Neural progenitor cell (in vitro differentiated cells): ENCODE measurements around the gene MUC5AC. TPM values are rescaled to one million over a fixed set of nuclear protein-coding genes. Genes with fewer than 3 reads are reported as not detected.

Source experiments
- DNase-seq: peaks from one replicate; pipeline ENCODE4 v3.0.0-alpha.2; 2016; ENCODE audit warnings: low spot score
- H2AFZ ChIP-seq: fragments of 200-600 bp; sonication (generic); replicated peaks from 2 replicates; pipeline ENCODE4 v1.6.1; 2016; ENCODE audit warnings: antibody characterized with exemption
- H3F3A ChIP-seq: fragments of 200-600 bp; sonication (generic); 2 replicates; pipeline ENCODE4 v1.6.1; 2016; ENCODE audit warnings: antibody characterized with exemption, low read depth
- H3K27ac ChIP-seq: fragments of 200-600 bp; sonication (generic); 2 replicates; pipeline ENCODE4 v1.5.1; 2016; ENCODE audit warnings: mild to moderate bottlenecking
- H3K27me3 ChIP-seq: fragments of 200-600 bp; sonication (generic); 2 replicates; pipeline ENCODE4 v1.6.1; 2016; ENCODE audit warnings: mild to moderate bottlenecking, moderate library complexity
- H3K36me3 ChIP-seq: fragments of 200-600 bp; sonication (generic); 2 replicates; pipeline ENCODE4 v1.5.1; 2016
- H3K4me1 ChIP-seq: fragments of 200-600 bp; sonication (generic); 2 replicates; pipeline ENCODE4 v1.6.1; 2016; ENCODE audit warnings: mixed run types
- H3K4me2 ChIP-seq: fragments of 200-600 bp; sonication (generic); 2 replicates; pipeline ENCODE4 v1.6.1; 2016
- H3K4me3 ChIP-seq: fragments of 200-600 bp; sonication (generic); 2 replicates; pipeline ENCODE4 v1.5.1; 2016
- H3K79me2 ChIP-seq: fragments of 200-600 bp; sonication (generic); 2 replicates; pipeline ENCODE4 v1.6.1; 2016; ENCODE audit warnings: low read depth
- H3K9ac ChIP-seq: fragments of 200-600 bp; sonication (generic); 2 replicates; pipeline ENCODE4 v1.6.1; 2016
- H3K9me3 ChIP-seq: fragments of 200-600 bp; sonication (generic); 2 replicates; pipeline ENCODE4 v1.5.1; 2016; ENCODE audit warnings: low read depth
- H4K20me1 ChIP-seq: fragments of 200-600 bp; sonication (generic); 2 replicates; pipeline ENCODE4 v1.6.1; 2016; ENCODE audit warnings: low read depth
- H3K27ac Mint-ChIP-seq: 3 replicates; pipeline ENCODE4 v1.8.0; 2021; ENCODE audit warnings: mixed read lengths
- H3K27me3 Mint-ChIP-seq: 2 replicates; pipeline ENCODE4 v1.8.0; 2022; ENCODE audit warnings: low read depth, mild to moderate bottlenecking, inconsistent platforms, moderate library complexity, mixed read lengths; ENCODE audit not compliant: insufficient read depth
- H3K36me3 Mint-ChIP-seq: 3 replicates; pipeline ENCODE4 v1.8.0; 2021; ENCODE audit warnings: mixed read lengths
- H3K4me1 Mint-ChIP-seq: 3 replicates; pipeline ENCODE4 v1.8.0; 2021; ENCODE audit warnings: mixed read lengths
- H3K4me3 Mint-ChIP-seq: 3 replicates; pipeline ENCODE4 v1.8.0; 2021; ENCODE audit warnings: mild to moderate bottlenecking, moderate library complexity, mixed read lengths
- H3K9me3 Mint-ChIP-seq: 3 replicates; pipeline ENCODE4 v1.8.0; 2020; ENCODE audit warnings: mixed read lengths
- EZH2 ChIP-seq: fragments of 200-600 bp; sonication (generic); IDR thresholded peaks from 2 replicates; pipeline ENCODE4 v1.6.1; 2017; ENCODE audit warnings: antibody characterized with exemption, mild to moderate bottlenecking, moderate library complexity
- EZH2phosphoT487 ChIP-seq: fragments of 200-600 bp; sonication (generic); IDR thresholded peaks from 2 replicates; pipeline ENCODE4 v1.6.1; 2017; ENCODE audit warnings: antibody characterized with exemption
- total RNA-seq: library from RNA; depleted of rRNA; stranded (reverse); fragments of >200 nt; gene quantifications from 2 replicates; pipeline ENCODE4 v1.2.3, GENCODE V29; 2015; ENCODE audit warnings: low replicate concordance
- TF ChIP-seq, protein P1 (sequence below): fragments of 200-600 bp; sonication (generic); IDR thresholded peaks from 2 replicates; pipeline ENCODE4 v1.5.1; 2017; ENCODE audit warnings: antibody characterized with exemption, mild to moderate bottlenecking

Gene MUC5AC
- total RNA-seq, 1 donor from 2014 or later = not detected

DNA sequence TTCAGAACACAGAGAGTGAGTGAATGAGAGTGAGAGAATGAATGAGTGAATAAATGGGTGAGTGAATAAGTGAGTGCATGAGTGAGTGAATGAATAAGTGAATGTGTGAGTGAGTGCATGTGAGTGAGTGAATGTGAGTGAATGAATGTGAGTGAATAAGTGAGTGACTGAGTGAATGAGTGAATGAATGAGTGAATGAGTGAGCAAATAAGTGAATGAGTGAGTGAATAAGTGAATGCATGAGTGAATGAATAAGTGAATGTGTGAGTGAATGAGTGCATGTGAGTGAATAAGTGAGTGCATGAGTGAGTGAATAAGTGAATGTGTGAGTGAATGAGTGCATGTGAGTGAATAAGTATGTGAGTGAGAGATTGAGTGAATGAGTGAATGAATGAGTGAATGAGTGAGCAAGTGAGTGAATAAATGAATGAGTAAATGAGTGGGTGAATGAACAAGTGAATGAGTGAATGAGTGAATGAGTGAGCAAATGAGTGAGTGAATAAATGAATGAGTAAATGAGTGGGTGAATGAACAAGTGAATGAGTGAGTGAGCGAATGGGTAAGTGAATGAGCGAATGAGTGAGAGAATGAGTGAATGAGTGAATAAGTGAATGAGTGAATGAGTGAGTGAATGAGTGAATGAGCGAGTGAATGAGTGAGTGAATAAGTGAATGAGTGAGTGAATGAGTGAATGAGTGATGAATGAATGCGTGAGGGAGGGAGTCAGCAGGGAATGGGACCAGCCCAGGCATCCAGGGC is 43.8 kb downstream of the MUC5AC start:
- Histone ChIP-seq H3K27me3 (no peaks in the 10 kb centered on the region), H4K20me1 (no peaks in the 10 kb centered on the region), H3K36me3 (no peaks in the 10 kb centered on the region), H3K4me1 (no peaks in the 10 kb centered on the region), H3F3A (no peaks in the 10 kb centered on the region), H3K27ac (no peak overlapping the region), H3K4me3 (no peak overlapping the region), H3K9me3 (no peaks in the 10 kb centered on the region), H2AFZ (no peak overlapping the region), H3K79me2 (no peaks in the 10 kb centered on the region), H3K9ac (no peak overlapping the region), H3K4me2 (no peak overlapping the region)
- TF ChIP-seq, protein P1, sequence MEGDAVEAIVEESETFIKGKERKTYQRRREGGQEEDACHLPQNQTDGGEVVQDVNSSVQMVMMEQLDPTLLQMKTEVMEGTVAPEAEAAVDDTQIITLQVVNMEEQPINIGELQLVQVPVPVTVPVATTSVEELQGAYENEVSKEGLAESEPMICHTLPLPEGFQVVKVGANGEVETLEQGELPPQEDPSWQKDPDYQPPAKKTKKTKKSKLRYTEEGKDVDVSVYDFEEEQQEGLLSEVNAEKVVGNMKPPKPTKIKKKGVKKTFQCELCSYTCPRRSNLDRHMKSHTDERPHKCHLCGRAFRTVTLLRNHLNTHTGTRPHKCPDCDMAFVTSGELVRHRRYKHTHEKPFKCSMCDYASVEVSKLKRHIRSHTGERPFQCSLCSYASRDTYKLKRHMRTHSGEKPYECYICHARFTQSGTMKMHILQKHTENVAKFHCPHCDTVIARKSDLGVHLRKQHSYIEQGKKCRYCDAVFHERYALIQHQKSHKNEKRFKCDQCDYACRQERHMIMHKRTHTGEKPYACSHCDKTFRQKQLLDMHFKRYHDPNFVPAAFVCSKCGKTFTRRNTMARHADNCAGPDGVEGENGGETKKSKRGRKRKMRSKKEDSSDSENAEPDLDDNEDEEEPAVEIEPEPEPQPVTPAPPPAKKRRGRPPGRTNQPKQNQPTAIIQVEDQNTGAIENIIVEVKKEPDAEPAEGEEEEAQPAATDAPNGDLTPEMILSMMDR = no peak
- TF ChIP-seq EZH2 = no peak
- no peak for TF ChIP-seq EZH2phosphoT487
- no peaks in the 10 kb centered on the region for H3K4me1 Mint-ChIP-seq
- no peak for DNase-seq
- H3K9me3 Mint-ChIP-seq = no peaks in the 10 kb centered on the region
- no peak overlapping the region for H3K4me3 Mint-ChIP-seq
- H3K27ac Mint-ChIP-seq = no peak overlapping the region
- H3K27me3 Mint-ChIP-seq = no peaks in the 10 kb centered on the region
- no peaks in the 10 kb centered on the region for H3K36me3 Mint-ChIP-seq

DNA sequence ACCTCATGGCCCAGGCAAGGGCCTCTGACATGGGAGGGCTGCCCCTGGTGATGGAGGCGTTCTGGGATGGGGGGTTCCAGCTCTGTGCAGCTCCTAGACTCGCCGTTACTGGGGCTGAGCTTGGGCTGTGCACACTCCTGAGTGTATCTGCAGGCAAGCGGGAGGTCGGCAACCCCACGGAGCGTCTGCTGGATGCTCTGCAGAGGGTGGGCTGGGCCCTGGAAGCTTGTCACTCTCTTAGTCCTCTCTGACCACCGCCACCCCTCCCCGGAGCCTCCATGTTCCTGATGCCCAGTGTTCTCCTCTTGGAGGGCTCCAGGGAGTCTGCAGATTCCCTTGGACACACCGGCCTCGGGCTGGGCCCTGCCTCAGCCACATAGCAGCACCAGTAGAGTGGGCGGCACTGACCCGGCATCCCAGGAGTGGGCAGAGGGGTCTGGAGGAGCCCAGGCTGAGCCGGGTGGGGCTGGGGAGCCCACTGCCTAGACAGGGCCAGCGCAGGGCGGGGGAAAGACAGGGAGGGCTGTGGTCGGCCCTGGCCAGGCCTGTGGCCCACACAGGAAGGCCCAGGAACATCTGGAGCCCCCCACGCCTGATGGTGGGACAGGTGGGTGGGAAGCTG is 44.5 kb downstream of the MUC5AC start:
- no peak overlapping the region for H3K4me3 ChIP-seq
- H3K36me3 Mint-ChIP-seq = no peaks in the 10 kb centered on the region
- H3K79me2 ChIP-seq = no peaks in the 10 kb centered on the region
- no peak overlapping the region for H2AFZ ChIP-seq
- no peaks in the 10 kb centered on the region for H3K36me3 ChIP-seq
- H3K27ac ChIP-seq = no peak overlapping the region
- H3K4me1 ChIP-seq = no peaks in the 10 kb centered on the region
- no peaks in the 10 kb centered on the region for H3K27me3 ChIP-seq
- H3K9me3 ChIP-seq = no peaks in the 10 kb centered on the region
- no peak overlapping the region for H3K4me2 ChIP-seq
- no peak overlapping the region for H3K4me3 Mint-ChIP-seq
- H3F3A ChIP-seq = no peaks in the 10 kb centered on the region
- no peaks in the 10 kb centered on the region for H4K20me1 ChIP-seq
- no peaks in the 10 kb centered on the region for H3K4me1 Mint-ChIP-seq
- DNase-seq = no peak
- TF ChIP-seq EZH2phosphoT487 = no peak
- H3K9ac ChIP-seq = no peak overlapping the region
- no peaks in the 10 kb centered on the region for H3K27me3 Mint-ChIP-seq
- no peaks in the 10 kb centered on the region for H3K9me3 Mint-ChIP-seq
- H3K27ac Mint-ChIP-seq = no peak overlapping the region

DNA sequence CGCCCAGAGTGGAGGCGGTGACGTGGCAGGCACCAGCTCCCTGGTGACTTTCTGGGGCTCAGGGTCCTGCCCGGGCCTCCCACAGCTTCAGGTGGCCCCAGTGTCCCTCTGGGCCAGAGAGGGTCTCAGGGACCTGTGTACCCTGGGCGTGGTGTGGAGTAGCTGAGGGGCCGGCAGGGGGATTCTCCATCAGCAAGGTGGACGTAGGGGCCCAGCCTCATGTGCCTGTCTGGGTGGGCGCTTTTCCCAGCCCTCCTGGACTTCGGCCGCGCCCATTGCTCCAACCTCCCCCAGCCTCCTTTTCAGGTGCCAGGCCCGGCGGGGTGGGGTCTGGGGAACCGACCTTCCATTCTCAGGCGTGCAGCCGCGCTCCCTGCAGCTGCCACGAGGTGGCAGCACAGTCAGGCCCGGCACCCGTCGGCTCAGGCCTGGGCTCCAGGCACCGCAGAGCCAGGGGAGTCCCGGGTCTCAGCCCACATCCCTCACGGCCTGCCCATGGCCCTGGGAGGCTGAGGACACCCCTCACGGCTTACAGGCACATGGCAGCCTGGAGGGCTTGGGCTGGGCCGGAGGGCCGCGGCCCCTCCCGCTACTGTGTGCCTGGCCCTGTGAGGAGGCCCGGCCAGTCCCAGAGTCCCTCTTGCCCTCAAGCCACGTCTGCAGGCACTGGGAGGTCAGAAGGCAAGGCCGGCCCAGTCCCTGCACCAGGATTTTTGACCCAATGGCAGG is 45.2 kb downstream of the MUC5AC start:
- Mint-ChIP-seq H3K27me3 (no peaks in the 10 kb centered on the region), H3K27ac (no peak overlapping the region), H3K9me3 (no peaks in the 10 kb centered on the region), H3K4me1 (no peaks in the 10 kb centered on the region), H3K4me3 (no peak overlapping the region), H3K36me3 (no peaks in the 10 kb centered on the region)
- Histone ChIP-seq H3K9ac (no peak overlapping the region), H2AFZ (peak overlapping the region; percentile 80), H3K27ac (no peak overlapping the region), H4K20me1 (no peaks in the 10 kb centered on the region), H3K4me1 (no peaks in the 10 kb centered on the region), H3K4me3 (no peak overlapping the region), H3K27me3 (no peaks in the 10 kb centered on the region), H3K9me3 (no peaks in the 10 kb centered on the region), H3K4me2 (no peak overlapping the region), H3K36me3 (no peaks in the 10 kb centered on the region), H3F3A (no peaks in the 10 kb centered on the region), H3K79me2 (no peaks in the 10 kb centered on the region)
- TF ChIP-seq, protein P1 = peak; percentile 87
- no peak for TF ChIP-seq EZH2
- DNase-seq = peak; percentile 83
